ENCODE results near the gene NKTR. TPM values are rescaled to one million over a fixed set of nuclear protein-coding genes. Genes with fewer than 3 reads are reported as not detected.

Gene NKTR
- polyA plus RNA-seq, 1 of the 3 experiments (the other 2 are of a cell fraction) = 19.2 TPM

DNA sequence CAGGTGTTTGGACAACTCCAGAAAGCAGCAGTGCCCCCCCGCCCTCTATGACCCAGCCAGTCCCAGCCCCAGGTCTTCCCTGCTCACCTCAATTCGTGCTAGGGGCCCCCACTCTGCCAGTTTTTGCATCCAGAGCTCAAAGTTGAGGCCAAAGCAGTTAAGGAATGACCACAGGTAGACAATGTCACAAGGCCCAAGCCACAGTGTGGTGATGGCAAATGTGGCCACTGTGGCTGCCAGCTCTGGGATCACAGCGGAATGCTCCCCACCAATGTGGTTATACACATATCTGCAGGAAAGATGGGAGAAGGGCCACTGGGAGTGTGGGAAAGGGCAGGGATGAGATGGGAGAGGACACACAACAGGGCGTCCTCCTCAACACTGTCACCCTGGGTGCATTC lies 93.0 kb downstream of the NKTR start:
- POLR2A ChIA-PET = no interaction called here
- CTCF ChIA-PET = no interaction called here
- Histone ChIP-seq H3K9ac (no peak overlapping the region), H3K4me1 (ENCODE audit: control insufficient read depth in 1 of 2, insufficient read depth in 2 of 2, low read depth in 1 of 2, low read length in 1 of 2) (no peaks in the 10 kb centered on the region), H3K9me3 (no peaks in the 10 kb centered on the region), H3K4me2 (no peak overlapping the region), H3K36me3 (replicated peaks in 1 of 2; ENCODE audit: control insufficient read depth in 1 of 2, insufficient read depth in 2 of 2, low read length in 1 of 2) (no peaks in the 10 kb centered on the region), H3K79me2 (ENCODE audit: insufficient read depth) (no peaks in the 10 kb centered on the region), H3K4me3 (ENCODE audit: low read depth in 2 of 2, low read length in 1 of 2) (no peak overlapping the region), H2AFZ (ENCODE audit: low read depth) (no peak overlapping the region), H3K9me2 (no peaks in the 10 kb centered on the region), H3F3A (replicated peaks; ENCODE audit: insufficient read depth) (no peaks in the 10 kb centered on the region), H3K27ac (ENCODE audit: low read depth in 2 of 2, low read length in 1 of 2) (no peak overlapping the region), H3K27me3 (ENCODE audit: insufficient read depth) (no peaks in the 10 kb centered on the region; the same call in 1 of the 2 replicates), H4K20me1 (ENCODE audit: insufficient read depth) (no peaks in the 10 kb centered on the region)
- 39% methylated on average over 3 of the region's 4 CpGs for WGBS (ENCODE audit: low lambda C conversion rate)
- DNase-seq = no peak
- TF ChIP-seq, protein P1, sequence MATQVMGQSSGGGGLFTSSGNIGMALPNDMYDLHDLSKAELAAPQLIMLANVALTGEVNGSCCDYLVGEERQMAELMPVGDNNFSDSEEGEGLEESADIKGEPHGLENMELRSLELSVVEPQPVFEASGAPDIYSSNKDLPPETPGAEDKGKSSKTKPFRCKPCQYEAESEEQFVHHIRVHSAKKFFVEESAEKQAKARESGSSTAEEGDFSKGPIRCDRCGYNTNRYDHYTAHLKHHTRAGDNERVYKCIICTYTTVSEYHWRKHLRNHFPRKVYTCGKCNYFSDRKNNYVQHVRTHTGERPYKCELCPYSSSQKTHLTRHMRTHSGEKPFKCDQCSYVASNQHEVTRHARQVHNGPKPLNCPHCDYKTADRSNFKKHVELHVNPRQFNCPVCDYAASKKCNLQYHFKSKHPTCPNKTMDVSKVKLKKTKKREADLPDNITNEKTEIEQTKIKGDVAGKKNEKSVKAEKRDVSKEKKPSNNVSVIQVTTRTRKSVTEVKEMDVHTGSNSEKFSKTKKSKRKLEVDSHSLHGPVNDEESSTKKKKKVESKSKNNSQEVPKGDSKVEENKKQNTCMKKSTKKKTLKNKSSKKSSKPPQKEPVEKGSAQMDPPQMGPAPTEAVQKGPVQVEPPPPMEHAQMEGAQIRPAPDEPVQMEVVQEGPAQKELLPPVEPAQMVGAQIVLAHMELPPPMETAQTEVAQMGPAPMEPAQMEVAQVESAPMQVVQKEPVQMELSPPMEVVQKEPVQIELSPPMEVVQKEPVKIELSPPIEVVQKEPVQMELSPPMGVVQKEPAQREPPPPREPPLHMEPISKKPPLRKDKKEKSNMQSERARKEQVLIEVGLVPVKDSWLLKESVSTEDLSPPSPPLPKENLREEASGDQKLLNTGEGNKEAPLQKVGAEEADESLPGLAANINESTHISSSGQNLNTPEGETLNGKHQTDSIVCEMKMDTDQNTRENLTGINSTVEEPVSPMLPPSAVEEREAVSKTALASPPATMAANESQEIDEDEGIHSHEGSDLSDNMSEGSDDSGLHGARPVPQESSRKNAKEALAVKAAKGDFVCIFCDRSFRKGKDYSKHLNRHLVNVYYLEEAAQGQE (IDR thresholded peaks at IDR 0.05; ENCODE audit: low read depth, low read length) = no peak
- TF ChIP-seq GABPA (IDR thresholded peaks at IDR 0.05; ENCODE audit: low read depth) (no peak), RFX5 (IDR thresholded peaks at IDR 0.05; ENCODE audit: low read length) (no peak), FOSL2 (IDR thresholded peaks at IDR 0.05; ENCODE audit: borderline replicate concordance, low read depth) (no peak), FOXM1 (IDR thresholded peaks at IDR 0.05; ENCODE audit: low read depth) (no peak), RXRA (IDR thresholded peaks at IDR 0.05; ENCODE audit: borderline replicate concordance, low read depth) (no peak), ELF1 (IDR thresholded peaks at IDR 0.05) (no peak)
- TF ChIP-seq, protein P2, sequence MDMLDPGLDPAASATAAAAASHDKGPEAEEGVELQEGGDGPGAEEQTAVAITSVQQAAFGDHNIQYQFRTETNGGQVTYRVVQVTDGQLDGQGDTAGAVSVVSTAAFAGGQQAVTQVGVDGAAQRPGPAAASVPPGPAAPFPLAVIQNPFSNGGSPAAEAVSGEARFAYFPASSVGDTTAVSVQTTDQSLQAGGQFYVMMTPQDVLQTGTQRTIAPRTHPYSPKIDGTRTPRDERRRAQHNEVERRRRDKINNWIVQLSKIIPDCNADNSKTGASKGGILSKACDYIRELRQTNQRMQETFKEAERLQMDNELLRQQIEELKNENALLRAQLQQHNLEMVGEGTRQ (IDR thresholded peaks at IDR 0.05; ENCODE audit: borderline replicate concordance, low read depth, low read length) = no peak
- TF ChIP-seq, protein P3, sequence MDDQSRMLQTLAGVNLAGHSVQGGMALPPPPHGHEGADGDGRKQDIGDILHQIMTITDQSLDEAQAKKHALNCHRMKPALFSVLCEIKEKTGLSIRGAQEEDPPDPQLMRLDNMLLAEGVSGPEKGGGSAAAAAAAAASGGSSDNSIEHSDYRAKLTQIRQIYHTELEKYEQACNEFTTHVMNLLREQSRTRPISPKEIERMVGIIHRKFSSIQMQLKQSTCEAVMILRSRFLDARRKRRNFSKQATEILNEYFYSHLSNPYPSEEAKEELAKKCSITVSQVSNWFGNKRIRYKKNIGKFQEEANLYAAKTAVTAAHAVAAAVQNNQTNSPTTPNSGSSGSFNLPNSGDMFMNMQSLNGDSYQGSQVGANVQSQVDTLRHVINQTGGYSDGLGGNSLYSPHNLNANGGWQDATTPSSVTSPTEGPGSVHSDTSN (IDR thresholded peaks at IDR 0.05) = no peak
- TF ChIP-seq, protein P4, sequence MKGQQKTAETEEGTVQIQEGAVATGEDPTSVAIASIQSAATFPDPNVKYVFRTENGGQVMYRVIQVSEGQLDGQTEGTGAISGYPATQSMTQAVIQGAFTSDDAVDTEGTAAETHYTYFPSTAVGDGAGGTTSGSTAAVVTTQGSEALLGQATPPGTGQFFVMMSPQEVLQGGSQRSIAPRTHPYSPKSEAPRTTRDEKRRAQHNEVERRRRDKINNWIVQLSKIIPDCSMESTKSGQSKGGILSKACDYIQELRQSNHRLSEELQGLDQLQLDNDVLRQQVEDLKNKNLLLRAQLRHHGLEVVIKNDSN (IDR thresholded peaks at IDR 0.05; ENCODE audit: borderline replicate concordance, low read depth) = no peak
- TF ChIP-seq, protein P5, sequence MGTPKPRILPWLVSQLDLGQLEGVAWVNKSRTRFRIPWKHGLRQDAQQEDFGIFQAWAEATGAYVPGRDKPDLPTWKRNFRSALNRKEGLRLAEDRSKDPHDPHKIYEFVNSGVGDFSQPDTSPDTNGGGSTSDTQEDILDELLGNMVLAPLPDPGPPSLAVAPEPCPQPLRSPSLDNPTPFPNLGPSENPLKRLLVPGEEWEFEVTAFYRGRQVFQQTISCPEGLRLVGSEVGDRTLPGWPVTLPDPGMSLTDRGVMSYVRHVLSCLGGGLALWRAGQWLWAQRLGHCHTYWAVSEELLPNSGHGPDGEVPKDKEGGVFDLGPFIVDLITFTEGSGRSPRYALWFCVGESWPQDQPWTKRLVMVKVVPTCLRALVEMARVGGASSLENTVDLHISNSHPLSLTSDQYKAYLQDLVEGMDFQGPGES (IDR thresholded peaks at IDR 0.05; ENCODE audit: low read depth, low read length) = no peak
